Measurements from ENCODE around the gene FAM107B.

- TF ChIP-seq GATA3 (IDR thresholded peaks at IDR 0.05; ENCODE audit: low read depth, low read length) (no peak), GATA2 (IDR thresholded peaks at IDR 0.05; ENCODE audit: low read depth, low read length) (no peak)
These were observed 118.5 kb downstream of the FAM107B start for GRCh38 chr10:14656052-14656730.
